ENCODE measurements around the gene STAT3.

DNA sequence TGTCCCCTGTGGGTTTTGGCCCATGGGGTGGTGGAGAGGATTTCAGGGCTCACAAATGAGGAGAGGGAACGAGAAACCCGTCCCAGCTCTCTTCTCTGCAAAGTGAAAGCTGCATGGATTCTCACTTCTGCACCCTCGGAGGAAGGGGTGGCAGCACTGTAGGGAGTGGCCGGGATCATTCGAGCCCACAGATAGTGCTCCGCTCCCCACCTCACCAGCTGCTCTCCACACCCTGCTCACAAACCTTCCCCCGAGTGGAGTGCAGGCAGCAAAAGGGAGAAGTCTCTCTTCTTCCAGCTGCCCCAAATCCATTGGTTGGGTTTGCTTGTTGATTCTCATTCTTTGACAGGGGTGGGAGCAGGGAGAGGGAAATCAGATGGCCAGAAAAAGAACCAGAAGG, 79.8 kb downstream of the STAT3 start:
- TF ChIP-seq, protein P1, sequence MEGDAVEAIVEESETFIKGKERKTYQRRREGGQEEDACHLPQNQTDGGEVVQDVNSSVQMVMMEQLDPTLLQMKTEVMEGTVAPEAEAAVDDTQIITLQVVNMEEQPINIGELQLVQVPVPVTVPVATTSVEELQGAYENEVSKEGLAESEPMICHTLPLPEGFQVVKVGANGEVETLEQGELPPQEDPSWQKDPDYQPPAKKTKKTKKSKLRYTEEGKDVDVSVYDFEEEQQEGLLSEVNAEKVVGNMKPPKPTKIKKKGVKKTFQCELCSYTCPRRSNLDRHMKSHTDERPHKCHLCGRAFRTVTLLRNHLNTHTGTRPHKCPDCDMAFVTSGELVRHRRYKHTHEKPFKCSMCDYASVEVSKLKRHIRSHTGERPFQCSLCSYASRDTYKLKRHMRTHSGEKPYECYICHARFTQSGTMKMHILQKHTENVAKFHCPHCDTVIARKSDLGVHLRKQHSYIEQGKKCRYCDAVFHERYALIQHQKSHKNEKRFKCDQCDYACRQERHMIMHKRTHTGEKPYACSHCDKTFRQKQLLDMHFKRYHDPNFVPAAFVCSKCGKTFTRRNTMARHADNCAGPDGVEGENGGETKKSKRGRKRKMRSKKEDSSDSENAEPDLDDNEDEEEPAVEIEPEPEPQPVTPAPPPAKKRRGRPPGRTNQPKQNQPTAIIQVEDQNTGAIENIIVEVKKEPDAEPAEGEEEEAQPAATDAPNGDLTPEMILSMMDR (IDR thresholded peaks at IDR 0.05; ENCODE audit: borderline replicate concordance, extremely low read depth, low read length, poor library complexity, severe bottlenecking): no peak
- no peak for TF ChIP-seq EZH2 (IDR thresholded peaks at IDR 0.05; ENCODE audit: borderline replicate concordance, low read depth, low read length, severe bottlenecking)
